ENCODE results near the gene PABPC1L2B.
"Not testable (repeated sequence)": the region's sequence is repeated elsewhere in the genome, so short reads cannot be mapped to it uniquely, and the experiment has no call there.

Gene PABPC1L2B

DNA sequence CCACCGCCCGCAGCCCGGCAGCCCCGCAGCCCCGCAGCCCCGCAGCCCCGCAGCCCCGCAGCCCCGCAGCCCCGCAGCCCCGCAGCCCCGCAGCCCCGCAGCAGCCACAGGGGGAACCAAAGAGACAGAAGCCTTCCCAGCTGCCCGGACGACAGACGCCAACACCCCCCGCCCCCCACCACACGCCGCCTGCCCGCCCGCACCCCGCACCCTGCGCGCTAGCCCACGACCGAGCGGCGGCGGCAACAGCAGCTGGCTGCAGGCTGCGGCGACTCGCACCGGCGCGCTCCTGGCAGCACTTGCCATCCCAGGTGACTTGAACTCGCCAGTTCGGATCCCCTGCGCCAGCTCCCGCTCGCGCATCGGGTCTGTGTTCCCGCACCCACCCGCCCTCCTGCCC lies at the start of gene PABPC1L2B:
Gene PABPC1L2B, plus strand, starts transcription at position 207 of the 400 bp plus-strand sequence. CDS start 704 bp downstream, outside the sequence.
- H3K4me3 ChIP-seq (ENCODE audit: low read depth, low read length); DNase-seq (ENCODE audit: low read depth): not testable (repeated sequence)

DNA sequence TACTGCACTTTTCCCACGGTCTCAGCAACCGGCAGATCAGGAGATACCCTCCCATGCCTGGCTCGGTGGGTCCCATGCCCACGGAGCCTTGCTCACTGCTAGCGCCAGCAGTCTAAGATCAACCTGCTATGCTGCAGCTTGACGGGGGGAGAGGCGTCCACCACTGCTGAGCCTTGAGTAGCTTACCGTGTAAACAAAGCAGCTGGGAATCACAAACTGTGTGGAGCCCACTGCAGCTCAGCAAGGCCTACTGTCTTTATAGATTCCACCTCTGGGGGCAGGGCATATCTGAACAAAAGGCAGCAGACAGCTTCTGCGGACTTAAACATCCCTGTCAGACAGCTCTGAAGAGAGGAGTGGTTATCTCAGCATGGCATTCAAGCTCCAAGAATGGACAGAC lies 42.8 kb upstream of the PABPC1L2B start:
- DNase-seq (ENCODE audit: low read depth); H3K4me3 ChIP-seq (ENCODE audit: low read depth, low read length): not testable (repeated sequence)

DNA sequence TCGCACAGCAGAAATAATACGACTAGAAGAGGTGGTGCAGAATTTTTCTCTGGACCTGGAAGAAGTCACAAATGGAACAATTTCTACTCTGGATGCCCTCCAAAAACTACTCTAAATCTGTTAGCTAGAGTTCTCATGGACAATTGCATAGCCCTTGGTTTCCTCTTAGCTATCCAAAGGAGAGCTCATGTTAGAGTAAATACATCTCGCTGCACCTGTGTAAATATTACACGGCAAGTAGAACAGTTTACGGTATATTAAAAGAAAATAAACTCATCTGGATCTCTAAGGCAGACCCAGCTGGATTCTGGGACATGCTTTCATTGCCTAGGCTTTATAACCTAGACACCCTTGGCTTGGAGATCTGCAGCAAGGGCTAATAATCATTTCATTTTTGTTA lies 30.9 kb upstream of the PABPC1L2B start:
- H3K4me3 ChIP-seq (ENCODE audit: low read depth, low read length); DNase-seq (ENCODE audit: low read depth): not testable (repeated sequence)

DNA sequence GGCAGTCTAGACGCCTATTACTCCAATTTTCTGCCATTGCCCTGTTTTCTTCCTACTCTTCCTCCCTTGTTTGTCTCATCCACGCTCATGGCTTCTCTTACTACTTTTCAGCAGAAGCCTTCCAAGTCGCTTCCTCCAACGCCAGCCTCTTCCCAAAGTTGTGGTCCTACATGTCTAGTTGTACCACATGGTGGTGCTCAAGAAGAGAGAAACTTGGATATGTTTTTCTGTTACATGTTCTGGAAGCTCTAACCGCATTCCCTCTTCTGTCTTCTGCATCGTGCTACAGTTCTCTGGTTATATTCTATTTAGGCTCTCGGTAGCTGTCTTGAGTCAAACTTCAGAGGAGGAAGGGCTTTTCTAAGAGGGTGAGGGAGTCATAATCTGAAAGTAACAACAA lies 27.9 kb upstream of the PABPC1L2B start:
- H3K4me3 ChIP-seq (ENCODE audit: low read depth, low read length); DNase-seq (ENCODE audit: low read depth): not testable (repeated sequence)

DNA sequence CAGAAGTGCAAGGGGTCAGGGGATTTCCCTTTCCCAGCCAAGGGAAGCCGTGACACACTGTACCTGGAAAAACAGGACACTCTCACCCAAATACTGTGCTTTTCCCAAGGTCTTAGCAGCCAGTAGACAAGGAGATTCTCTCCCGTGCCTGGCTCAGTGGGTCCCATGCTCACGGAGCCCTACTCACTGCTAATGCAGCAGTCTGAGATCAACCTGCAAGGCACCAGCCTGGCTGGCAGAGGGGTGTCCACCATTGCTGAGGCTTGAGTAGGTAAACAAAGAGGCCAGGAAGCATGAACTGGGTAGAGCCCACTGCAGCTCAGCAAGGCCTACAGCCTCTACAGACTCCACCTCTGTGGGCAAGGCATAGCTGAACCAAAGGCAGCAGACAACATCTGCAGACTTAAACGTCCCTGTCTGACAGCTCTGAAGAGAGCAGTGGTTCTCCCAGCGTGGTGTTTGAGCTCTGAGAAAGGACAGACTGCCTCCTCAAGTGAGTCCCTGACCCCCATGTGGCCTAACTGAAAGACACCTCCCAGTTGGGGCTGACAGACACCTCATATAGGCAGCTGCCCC lies 21.8 kb upstream of the PABPC1L2B start:
- H3K4me3 ChIP-seq (ENCODE audit: low read depth, low read length); DNase-seq (ENCODE audit: low read depth): not testable (repeated sequence)

DNA sequence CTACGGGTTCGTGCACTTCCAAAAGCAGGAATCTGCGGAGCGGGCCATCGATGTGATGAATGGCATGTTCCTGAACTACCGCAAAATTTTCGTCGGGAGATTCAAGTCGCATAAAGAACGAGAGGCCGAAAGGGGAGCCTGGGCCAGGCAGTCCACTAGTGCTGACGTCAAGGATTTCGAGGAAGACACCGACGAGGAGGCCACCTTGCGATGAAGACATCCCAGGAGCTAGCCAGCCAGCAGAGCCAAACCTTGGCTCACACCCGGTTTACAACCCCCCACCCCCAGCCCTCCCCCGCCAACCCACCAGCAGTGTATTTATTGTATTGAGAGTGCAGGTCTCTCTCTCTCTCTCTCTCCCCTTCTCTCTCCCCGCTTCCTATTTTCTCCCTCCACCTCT lies 1.3 kb downstream of the PABPC1L2B start:
- not testable (repeated sequence) for H3K4me3 ChIP-seq (ENCODE audit: low read depth, low read length); DNase-seq (ENCODE audit: low read depth)

DNA sequence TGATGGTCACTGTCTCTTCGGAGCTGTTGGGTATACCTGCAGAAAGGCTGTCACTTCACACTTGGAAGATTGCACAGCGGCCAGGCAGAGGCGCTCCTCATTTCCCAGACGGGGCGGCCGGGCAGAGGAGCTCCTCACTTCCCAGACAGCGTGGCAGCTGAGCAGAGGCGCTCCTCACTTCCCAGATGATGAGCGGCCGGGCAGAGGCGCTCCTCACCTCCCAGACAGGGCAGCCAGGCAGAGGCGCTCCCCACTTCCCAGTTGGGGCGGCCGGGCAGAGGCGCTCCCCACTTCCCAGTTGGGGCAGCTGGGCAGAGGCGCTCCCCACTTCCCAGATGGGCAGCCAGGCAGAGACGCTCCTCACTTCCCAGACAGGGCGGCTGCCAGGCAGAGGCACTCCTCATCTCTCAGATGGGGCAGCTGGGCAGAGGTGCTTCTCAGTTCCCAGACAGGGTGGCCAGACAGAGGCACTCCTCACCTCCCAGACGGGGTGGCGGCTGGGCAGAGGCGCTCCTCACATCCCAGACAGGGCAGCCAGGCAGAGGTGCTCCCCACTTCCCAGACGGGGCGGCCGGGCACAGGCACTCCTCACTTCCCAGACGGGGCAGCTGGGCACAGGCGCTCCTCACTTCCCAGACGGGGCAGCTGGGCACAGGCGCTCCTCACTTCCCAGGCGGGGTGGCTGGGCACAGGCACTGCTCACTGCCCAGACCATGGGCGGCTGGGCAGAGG lies 18.8 kb downstream of the PABPC1L2B start:
- TF ChIP-seq MYC (IDR thresholded peaks at IDR 0.05; ENCODE audit: low read depth, low read length) (no peak), POLR2A (IDR thresholded peaks at IDR 0.05; ENCODE audit: extremely low read depth, insufficient read length) (no peak)
- TF ChIP-seq, protein P1, sequence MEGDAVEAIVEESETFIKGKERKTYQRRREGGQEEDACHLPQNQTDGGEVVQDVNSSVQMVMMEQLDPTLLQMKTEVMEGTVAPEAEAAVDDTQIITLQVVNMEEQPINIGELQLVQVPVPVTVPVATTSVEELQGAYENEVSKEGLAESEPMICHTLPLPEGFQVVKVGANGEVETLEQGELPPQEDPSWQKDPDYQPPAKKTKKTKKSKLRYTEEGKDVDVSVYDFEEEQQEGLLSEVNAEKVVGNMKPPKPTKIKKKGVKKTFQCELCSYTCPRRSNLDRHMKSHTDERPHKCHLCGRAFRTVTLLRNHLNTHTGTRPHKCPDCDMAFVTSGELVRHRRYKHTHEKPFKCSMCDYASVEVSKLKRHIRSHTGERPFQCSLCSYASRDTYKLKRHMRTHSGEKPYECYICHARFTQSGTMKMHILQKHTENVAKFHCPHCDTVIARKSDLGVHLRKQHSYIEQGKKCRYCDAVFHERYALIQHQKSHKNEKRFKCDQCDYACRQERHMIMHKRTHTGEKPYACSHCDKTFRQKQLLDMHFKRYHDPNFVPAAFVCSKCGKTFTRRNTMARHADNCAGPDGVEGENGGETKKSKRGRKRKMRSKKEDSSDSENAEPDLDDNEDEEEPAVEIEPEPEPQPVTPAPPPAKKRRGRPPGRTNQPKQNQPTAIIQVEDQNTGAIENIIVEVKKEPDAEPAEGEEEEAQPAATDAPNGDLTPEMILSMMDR (IDR thresholded peaks at IDR 0.05; ENCODE audit: low read depth, low read length), result no peak
- TF ChIP-seq, protein P2, sequence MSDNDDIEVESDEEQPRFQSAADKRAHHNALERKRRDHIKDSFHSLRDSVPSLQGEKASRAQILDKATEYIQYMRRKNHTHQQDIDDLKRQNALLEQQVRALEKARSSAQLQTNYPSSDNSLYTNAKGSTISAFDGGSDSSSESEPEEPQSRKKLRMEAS (IDR thresholded peaks at IDR 0.05; ENCODE audit: low read depth, low read length), result no peak
- DNase-seq (ENCODE audit: low read depth), result no peak
- no peak overlapping the region for H3K4me3 ChIP-seq (ENCODE audit: low read depth, low read length)

DNA sequence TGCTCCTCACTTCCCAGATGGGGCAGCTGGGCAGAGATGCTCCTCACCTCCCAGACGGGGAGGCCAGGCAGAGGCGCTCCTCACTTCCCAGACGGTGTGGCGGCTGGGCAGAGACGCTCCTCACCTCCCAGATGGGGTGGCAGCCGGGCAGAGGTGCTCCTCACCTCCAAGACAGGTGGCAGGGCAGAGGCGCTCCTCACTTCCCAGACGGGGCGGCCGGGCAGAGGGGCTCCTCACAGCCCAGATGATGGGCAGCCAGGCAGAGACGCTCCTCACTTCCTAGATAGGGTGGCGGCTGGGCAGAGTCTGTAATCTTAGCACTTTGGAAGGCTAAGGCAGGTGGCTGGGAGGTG lies 19.3 kb downstream of the PABPC1L2B start:
- H3K4me3 ChIP-seq (ENCODE audit: low read depth, low read length); DNase-seq (ENCODE audit: low read depth): not testable (repeated sequence)

DNA sequence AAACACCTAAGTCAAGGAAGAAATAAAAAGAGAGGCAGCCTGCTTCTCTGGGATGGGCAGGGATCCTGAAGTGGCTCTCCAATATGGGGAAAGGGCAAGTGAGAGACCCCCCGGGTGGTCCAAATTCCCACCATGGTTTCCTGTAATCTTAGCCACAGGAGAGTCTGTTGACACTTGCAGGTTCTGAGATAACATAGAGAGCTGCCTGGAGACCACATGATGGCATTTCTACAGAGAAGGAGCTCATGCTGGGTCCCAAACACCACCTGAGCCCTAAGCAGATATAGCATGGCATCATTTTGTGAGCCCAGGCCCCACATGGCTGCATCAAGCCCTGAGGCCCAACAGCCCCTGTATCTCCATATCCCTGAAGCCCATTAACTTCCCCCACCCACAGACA lies 26.1 kb downstream of the PABPC1L2B start:
- TF ChIP-seq, protein P1 (IDR thresholded peaks at IDR 0.05; ENCODE audit: low read depth, low read length), result no peak
- TF ChIP-seq, protein P2 (IDR thresholded peaks at IDR 0.05; ENCODE audit: low read depth, low read length), result no peak
- TF ChIP-seq MYC (IDR thresholded peaks at IDR 0.05; ENCODE audit: low read depth, low read length) (no peak), POLR2A (IDR thresholded peaks at IDR 0.05; ENCODE audit: extremely low read depth, insufficient read length) (no peak)
- no peak for DNase-seq (ENCODE audit: low read depth)
- no peak overlapping the region for H3K4me3 ChIP-seq (ENCODE audit: low read depth, low read length)
